Right lobe of liver (tissue), 4 donors: ENCODE results near the gene CLSTN1.

ENCODE experiments used
- CTCF ChIP-seq, 4 donors: fragments of 200-600 bp in 3 of 4; fragments of 450-650 bp in 1 of 4; IDR thresholded peaks; one replicate each; pipeline versions ENCODE4 v1.5.1 to v1.8.0; 2016 to 2022; ENCODE audit warnings: antibody characterized with exemption in 4 of 4, mild to moderate bottlenecking in 2 of 4
- POLR2A ChIP-seq: fragments of 450-650 bp; IDR thresholded peaks from one replicate; pipeline ENCODE4 v1.6.1; 2017; ENCODE audit warnings: antibody characterized with exemption, mild to moderate bottlenecking
- donor health status: DM: no; HTN: no; CAD: no.
- donor health status: DM: no; HTN: no; CAD: no.
- donor health status: DM: no; HTN: yes; CAD: no.

DNA sequence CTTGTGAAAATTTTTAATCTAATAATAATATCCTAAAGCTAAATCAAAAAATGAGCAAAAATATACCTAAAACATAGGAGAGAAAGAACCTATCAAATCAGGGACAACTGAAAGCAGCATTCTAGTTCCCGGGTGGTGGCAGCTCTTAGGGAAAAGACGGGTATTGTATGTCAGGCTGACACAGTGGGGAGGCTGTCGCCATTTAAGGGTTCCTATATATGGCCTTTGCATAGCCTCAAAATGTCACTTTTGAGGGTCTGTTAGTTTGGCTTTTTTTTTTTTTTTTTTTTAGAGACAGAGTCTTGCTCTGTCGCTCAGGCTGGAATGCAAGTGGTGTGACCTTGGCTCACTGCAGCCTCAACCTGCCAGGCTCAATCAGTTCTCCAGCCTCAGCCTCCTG, 6.0 kb downstream of the CLSTN1 start:
- TF ChIP-seq CTCF (IDR thresholded peaks at IDR 0.05) (no peak), POLR2A (no peak)
